ENCODE data around the gene PATJ. TPM values are rescaled to one million over a fixed set of nuclear protein-coding genes. Genes with fewer than 3 reads are reported as not detected.

Gene PATJ
- total RNA-seq, 4 donors from 2014 or later: 24.3 to 36.3 (median 28.8) TPM

- Histone ChIP-seq H3K36me3 (peaks cover 0 to 41% (median 0%) of the 10 kb centered on the region in 3 donors), H3K4me1 (no peaks in the 10 kb centered on the region), H3K27me3 (no peaks in the 10 kb centered on the region), H3K27ac (no peak overlapping the region), H3K4me3 (no peak overlapping the region), H3K9me3 (peaks cover 0 to 29% (median 5%) of the 10 kb centered on the region in 4 donors)
- DNase-seq (ENCODE audit: low spot score in 2 of 2): no peak
- WGBS, 2 donors: 94 to 95% methylated on average over 2 of the region's 2 CpGs
- TF ChIP-seq EP300 (IDR thresholded peaks at IDR 0.05) (no peak), CTCF (IDR thresholded peaks at IDR 0.05) (no peak), POLR2A (IDR thresholded peaks at IDR 0.05) (no peak)
Measured at GRCh38 chr1:62207187-62207586, 464.9 kb downstream of the PATJ start.

GRCh38 chr1:62208087-62208486 is 465.8 kb downstream of the PATJ start:
- TF ChIP-seq CTCF (IDR thresholded peaks at IDR 0.05) (no peak), EP300 (IDR thresholded peaks at IDR 0.05) (no peak), POLR2A (IDR thresholded peaks at IDR 0.05) (no peak)
- H3K27ac ChIP-seq: no peak overlapping the region
- WGBS, 2 donors: 95 to 100% methylated on average over 5 of the region's 5 CpGs
- H3K9me3 ChIP-seq: peaks cover 0 to 29% (median 5%) of the 10 kb centered on the region in 4 donors
- no peak for DNase-seq (ENCODE audit: low spot score in 2 of 2)
- H3K4me3 ChIP-seq: no peak overlapping the region
- H3K4me1 ChIP-seq: no peaks in the 10 kb centered on the region
- no peaks in the 10 kb centered on the region for H3K27me3 ChIP-seq
- H3K36me3 ChIP-seq: peaks cover 0 to 41% (median 0%) of the 10 kb centered on the region in 3 donors

GRCh38 chr1:62208970-62209369 is 466.7 kb downstream of the PATJ start:
- H3K4me1 ChIP-seq: no peaks in the 10 kb centered on the region
- no peak for TF ChIP-seq CTCF (IDR thresholded peaks at IDR 0.05)
- TF ChIP-seq EP300 (IDR thresholded peaks at IDR 0.05): no peak
- TF ChIP-seq POLR2A (IDR thresholded peaks at IDR 0.05): no peak
- no peak for DNase-seq (ENCODE audit: low spot score in 2 of 2)
- no peak overlapping the region for H3K27ac ChIP-seq
- 0 to 38% methylated on average over 1 of the region's 1 CpG for WGBS, 2 donors
- no peak overlapping the region for H3K4me3 ChIP-seq
- no peaks in the 10 kb centered on the region for H3K27me3 ChIP-seq
- peaks cover 0 to 24% (median 5%) of the 10 kb centered on the region in 4 donors for H3K9me3 ChIP-seq
- peaks cover 0 to 33% (median 0%) of the 10 kb centered on the region in 3 donors for H3K36me3 ChIP-seq

- no peak for DNase-seq (ENCODE audit: low spot score in 2 of 2)
- Histone ChIP-seq H3K4me3 (no peak overlapping the region), H3K9me3 (peaks cover 0 to 22% (median 5%) of the 10 kb centered on the region in 4 donors), H3K27me3 (no peaks in the 10 kb centered on the region), H3K36me3 (peaks cover 0 to 26% (median 0%) of the 10 kb centered on the region in 3 donors), H3K4me1 (no peaks in the 10 kb centered on the region), H3K27ac (no peak overlapping the region)
- TF ChIP-seq POLR2A (IDR thresholded peaks at IDR 0.05) (no peak), EP300 (IDR thresholded peaks at IDR 0.05) (no peak), CTCF (IDR thresholded peaks at IDR 0.05) (no peak)
- 83 to 84% methylated on average over 1 of the region's 1 CpG for WGBS, 2 donors
Measured at GRCh38 chr1:62209931-62210595, 467.8 kb downstream of the PATJ start.

- WGBS, 2 donors: 98% methylated on average over 1 of the region's 1 CpG
- H3K4me1 ChIP-seq: no peaks in the 10 kb centered on the region
- no peak overlapping the region for H3K4me3 ChIP-seq
- TF ChIP-seq POLR2A (IDR thresholded peaks at IDR 0.05) (no peak), CTCF (IDR thresholded peaks at IDR 0.05) (no peak), EP300 (IDR thresholded peaks at IDR 0.05) (no peak)
- no peaks in the 10 kb centered on the region for H3K27me3 ChIP-seq
- DNase-seq (ENCODE audit: low spot score in 2 of 2): no peak
- H3K27ac ChIP-seq: no peak overlapping the region
- H3K36me3 ChIP-seq: peaks cover 0 to 26% (median 0%) of the 10 kb centered on the region in 3 donors
- H3K9me3 ChIP-seq: peaks cover 0 to 22% (median 5%) of the 10 kb centered on the region in 4 donors
Measured at GRCh38 chr1:62210960-62211359, 468.7 kb downstream of the PATJ start.

Data from tibial nerve (tissue), 4 donors.